ENCODE data around the gene TM4SF4. TPM values are rescaled to one million over a fixed set of nuclear protein-coding genes. Genes with fewer than 3 reads are reported as not detected.

TM4SF4 gene
- total RNA-seq, 2 experiments from 2014 or later, result not detected

DNA sequence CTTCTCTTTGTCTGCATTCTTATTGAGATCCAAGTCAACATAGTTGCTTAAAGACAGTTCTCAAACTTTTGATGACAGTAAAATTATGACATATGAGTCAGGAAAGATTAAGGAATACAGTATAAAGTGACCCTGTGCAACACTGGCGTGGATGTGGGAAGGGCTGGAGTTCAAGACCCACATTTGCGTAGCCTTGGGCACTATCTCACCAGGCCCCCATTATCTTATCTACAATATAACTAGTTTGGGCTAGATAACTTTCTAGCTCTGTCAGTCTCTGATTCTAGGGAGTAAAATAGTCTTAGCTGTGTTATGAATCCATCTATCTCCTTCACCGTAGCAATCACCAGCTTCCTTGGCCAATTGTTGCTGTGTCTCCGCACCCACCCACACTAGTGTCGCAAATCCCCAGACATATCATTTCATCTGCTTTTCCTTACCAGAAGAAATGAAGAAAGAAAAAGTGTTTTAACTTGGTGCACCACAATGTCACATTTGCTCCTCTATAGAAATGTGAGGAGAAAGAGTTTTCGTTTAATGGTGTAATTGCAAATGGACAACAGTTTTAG, 14.9 kb upstream of the TM4SF4 start:
- H3K27ac Mint-ChIP-seq, result no peak overlapping the region
- POLR2A ChIA-PET, result no interaction called here
- ATAC-seq (no peak), DNase-seq (no peak)
- H3K4me3 Mint-ChIP-seq, result no peak overlapping the region
- H3K36me3 Mint-ChIP-seq (ENCODE audit: low read depth), result no peaks in the 10 kb centered on the region
- peaks cover 2% of the 10 kb centered on the region for H3K27me3 Mint-ChIP-seq (ENCODE audit: low read depth)
- H3K4me1 Mint-ChIP-seq (ENCODE audit: low read depth), result no peaks in the 10 kb centered on the region
- H3K9me3 Mint-ChIP-seq (ENCODE audit: insufficient read depth), result no peaks in the 10 kb centered on the region
- CTCF ChIA-PET, result interaction anchor here (0.7 kb wide), 1 partner anchor 356 kb away, joined by 3 read pairs; no protein-coding TSS in a partner anchor

DNA sequence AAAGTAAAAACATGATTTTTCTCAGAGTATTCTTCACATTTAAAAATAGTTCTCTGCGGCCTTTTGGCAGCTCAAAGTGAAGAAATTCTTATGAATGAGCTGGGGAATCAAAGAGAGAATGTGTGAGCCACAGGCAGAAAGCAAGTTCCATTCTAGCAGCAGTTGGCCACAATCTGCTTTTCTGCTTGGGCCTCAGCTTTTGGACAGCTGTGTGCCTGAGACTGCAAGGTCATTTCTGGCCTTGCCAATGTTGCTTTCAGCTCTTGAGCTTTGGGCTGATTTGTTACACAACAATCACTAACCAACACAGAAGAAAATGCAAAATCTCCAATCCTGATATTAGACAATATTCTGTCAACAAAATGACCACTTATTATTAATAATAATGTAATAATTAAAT, 14.4 kb upstream of the TM4SF4 start:
- ChIA-PET POLR2A (no interaction called here), CTCF (interaction anchor here (0.7 kb wide), 1 partner anchor 355 kb away, joined by 3 read pairs; no protein-coding TSS in a partner anchor)
- H3K9me3 Mint-ChIP-seq (ENCODE audit: insufficient read depth), result no peaks in the 10 kb centered on the region
- H3K27ac Mint-ChIP-seq, result no peak overlapping the region
- H3K4me3 Mint-ChIP-seq, result no peak overlapping the region
- ATAC-seq (no peak), DNase-seq (no peak)
- H3K27me3 Mint-ChIP-seq (ENCODE audit: low read depth), result peaks cover 2% of the 10 kb centered on the region
- no peaks in the 10 kb centered on the region for H3K4me1 Mint-ChIP-seq (ENCODE audit: low read depth)
- no peaks in the 10 kb centered on the region for H3K36me3 Mint-ChIP-seq (ENCODE audit: low read depth)

DNA sequence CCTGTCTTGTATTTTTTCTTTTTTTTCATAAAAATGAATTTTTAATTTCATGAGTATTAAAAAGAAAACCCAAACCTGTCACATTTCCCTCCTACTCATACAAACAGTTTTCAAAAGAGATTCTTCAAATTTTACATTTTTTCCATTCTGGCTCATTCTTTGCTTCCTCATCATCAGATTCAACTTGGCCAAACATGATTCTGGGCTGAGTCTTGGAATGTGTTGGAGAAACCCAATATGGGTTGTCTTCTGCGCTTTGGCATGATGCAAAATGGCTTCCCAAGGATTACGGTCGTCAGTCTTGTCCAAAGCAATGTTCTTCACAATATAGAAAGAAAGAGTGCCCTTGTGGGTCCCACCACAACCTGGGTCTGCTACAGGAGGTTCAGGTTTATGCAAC, 12.4 kb upstream of the TM4SF4 start:
- ChIA-PET CTCF (no interaction called here), POLR2A (no interaction called here)
- Mint-ChIP-seq H3K27ac (no peak overlapping the region), H3K4me3 (no peak overlapping the region), H3K9me3 (ENCODE audit: insufficient read depth) (no peaks in the 10 kb centered on the region), H3K4me1 (ENCODE audit: low read depth) (no peaks in the 10 kb centered on the region), H3K36me3 (ENCODE audit: low read depth) (no peaks in the 10 kb centered on the region), H3K27me3 (ENCODE audit: low read depth) (no peaks in the 10 kb centered on the region)
- ATAC-seq (no peak), DNase-seq (no peak)

DNA sequence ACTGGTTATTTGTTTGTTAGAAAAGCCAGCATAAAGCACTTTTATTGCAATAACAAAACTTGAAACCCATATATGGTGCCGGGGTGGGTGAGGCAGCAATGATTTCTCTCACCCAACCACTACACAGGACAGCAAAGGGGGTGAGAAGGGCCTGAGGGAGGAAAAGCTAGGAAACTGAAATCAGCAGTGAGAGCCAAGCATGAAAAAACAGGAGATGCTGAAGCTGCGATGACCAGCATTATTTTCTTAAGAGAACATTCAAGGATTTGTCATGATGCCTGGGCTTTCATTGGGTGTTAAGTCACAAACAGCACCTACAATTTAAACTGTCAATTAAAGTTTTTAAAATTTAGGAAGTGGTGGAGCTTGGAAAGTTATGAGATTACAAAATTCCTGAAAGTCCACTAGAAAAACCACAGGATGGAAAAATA, 11.9 kb upstream of the TM4SF4 start:
- CTCF ChIA-PET, result no interaction called here
- H3K27ac Mint-ChIP-seq, result no peak overlapping the region
- POLR2A ChIA-PET, result no interaction called here
- no peaks in the 10 kb centered on the region for H3K9me3 Mint-ChIP-seq (ENCODE audit: insufficient read depth)
- H3K36me3 Mint-ChIP-seq (ENCODE audit: low read depth), result no peaks in the 10 kb centered on the region
- DNase-seq (no peak), ATAC-seq (no peak)
- H3K4me3 Mint-ChIP-seq, result no peak overlapping the region
- no peaks in the 10 kb centered on the region for H3K27me3 Mint-ChIP-seq (ENCODE audit: low read depth)
- no peaks in the 10 kb centered on the region for H3K4me1 Mint-ChIP-seq (ENCODE audit: low read depth)

DNA sequence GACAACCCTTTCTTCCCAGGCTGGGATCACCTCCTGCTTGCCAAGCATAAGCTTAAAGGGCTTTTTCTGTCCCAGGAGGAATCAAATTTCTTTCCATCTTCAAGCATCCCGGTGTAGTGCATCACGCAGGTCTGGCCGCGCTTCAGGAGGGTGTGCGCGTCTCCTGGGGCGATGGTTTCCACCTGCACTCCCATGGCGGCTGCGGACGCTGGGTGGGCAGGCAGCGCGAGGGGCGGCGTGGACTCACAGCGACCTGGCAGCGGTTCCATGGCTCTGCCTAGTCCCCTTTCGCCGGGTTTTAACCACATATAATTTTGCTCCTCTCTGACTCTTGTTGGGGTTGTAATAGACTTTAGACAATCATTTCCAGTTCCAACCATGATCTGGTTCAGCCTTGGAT, 10.6 kb upstream of the TM4SF4 start:
- ChIA-PET CTCF (no interaction called here), POLR2A (no interaction called here)
- H3K4me1 Mint-ChIP-seq (ENCODE audit: low read depth), result no peaks in the 10 kb centered on the region
- H3K27ac Mint-ChIP-seq, result no peak overlapping the region
- H3K9me3 Mint-ChIP-seq (ENCODE audit: insufficient read depth), result no peaks in the 10 kb centered on the region
- no peak for DNase-seq
- H3K36me3 Mint-ChIP-seq (ENCODE audit: low read depth), result no peaks in the 10 kb centered on the region
- H3K4me3 Mint-ChIP-seq, result no peak overlapping the region
- H3K27me3 Mint-ChIP-seq (ENCODE audit: low read depth), result peaks cover 2% of the 10 kb centered on the region
- no peak for ATAC-seq

DNA sequence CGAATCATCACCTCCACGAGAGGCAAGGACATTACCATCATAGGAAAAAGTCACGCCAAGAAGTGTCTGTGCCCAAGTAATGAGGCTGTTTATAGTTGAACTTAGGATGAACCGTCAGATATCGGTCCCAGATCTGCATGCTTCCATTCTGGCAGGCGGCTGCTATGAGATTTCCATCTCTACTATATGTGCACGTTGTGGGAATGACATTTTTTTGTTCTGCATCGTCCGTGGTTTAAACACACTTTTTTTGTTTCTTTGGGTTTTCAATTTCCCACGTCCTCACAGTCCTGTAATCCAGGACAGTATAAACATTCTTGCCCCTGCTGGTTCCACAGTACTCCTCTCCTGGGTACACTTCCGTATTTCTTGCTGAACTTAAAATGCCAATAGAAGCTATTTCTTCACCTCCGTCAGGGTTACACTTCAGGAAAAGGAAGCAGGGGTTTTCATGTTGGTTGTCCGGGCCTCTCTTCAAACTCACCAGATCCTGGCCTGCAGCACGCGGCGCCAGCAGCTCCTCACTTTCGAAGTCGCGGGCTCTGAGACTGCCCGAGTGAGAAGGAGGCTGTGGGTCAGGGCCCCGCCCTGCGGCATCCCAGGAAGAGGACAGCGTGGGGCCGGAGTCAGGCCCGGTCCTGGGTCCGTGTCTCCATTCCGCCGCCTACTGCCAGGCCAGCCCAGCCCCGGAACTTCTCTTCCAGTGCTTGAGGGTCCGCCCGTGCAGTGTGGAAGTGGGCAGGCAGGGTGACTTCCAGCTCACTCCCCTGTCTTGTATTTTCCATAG, 9.8 kb upstream of the TM4SF4 start:
- POLR2A ChIA-PET, result no interaction called here
- ATAC-seq, result no peak
- Mint-ChIP-seq H3K4me1 (ENCODE audit: low read depth) (no peaks in the 10 kb centered on the region), H3K27me3 (ENCODE audit: low read depth) (peaks cover 2% of the 10 kb centered on the region), H3K36me3 (ENCODE audit: low read depth) (no peaks in the 10 kb centered on the region), H3K4me3 (no peak overlapping the region), H3K27ac (no peak overlapping the region), H3K9me3 (ENCODE audit: insufficient read depth) (no peaks in the 10 kb centered on the region)
- no peak for DNase-seq
- CTCF ChIA-PET, result no interaction called here

DNA sequence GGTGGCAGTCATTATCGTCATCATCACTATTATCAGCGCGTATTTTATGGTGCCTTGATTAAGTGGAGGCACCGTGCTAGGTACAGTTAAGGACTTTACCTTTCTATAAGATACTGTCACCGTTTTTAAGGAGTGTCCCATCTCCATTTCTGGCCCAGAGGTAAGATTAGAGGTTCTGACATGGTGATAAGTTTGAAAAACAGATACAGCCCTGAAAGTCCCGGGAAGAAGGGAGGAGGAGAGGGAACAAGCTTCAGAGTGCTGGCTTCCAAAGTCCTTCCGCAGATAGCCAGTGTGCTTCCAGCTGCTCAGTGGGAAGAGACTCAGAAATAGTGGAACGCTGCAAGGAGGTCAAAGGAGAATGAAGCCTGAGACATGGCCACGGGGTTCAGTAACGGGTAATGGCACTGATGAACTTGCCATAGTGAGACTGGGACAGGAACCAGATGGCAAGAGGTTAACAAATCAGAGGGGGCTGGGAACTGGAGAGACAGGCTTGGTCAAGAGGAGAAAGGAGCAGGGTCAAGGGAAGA, 9.1 kb upstream of the TM4SF4 start:
- Mint-ChIP-seq H3K36me3 (ENCODE audit: low read depth) (no peaks in the 10 kb centered on the region), H3K4me1 (ENCODE audit: low read depth) (no peaks in the 10 kb centered on the region), H3K9me3 (ENCODE audit: insufficient read depth) (no peaks in the 10 kb centered on the region), H3K27ac (no peak overlapping the region), H3K27me3 (ENCODE audit: low read depth) (peaks cover 2% of the 10 kb centered on the region), H3K4me3 (no peak overlapping the region)
- ATAC-seq (no peak), DNase-seq (no peak)
- ChIA-PET CTCF (no interaction called here), POLR2A (no interaction called here)

DNA sequence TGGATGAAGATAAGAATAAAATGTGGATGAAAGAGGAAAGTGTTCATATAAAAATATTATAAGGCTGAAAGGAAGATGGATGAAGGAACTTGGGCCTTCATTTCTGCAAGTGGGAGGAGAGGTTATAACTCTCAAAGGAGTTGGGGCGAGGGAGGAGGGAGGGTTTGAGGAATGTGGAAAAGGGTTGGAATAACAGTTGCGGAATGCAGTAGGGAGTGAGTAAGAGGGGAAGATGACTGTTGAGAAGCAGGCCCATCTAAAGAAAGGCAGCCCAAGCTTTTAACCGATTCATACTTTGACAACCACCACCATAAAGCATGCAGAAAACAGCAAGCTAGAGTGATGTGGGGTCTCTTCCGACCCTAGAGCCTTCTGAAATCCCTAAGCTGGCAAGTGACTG, 8.3 kb upstream of the TM4SF4 start:
- H3K27ac Mint-ChIP-seq, result no peak overlapping the region
- no peaks in the 10 kb centered on the region for H3K36me3 Mint-ChIP-seq (ENCODE audit: low read depth)
- H3K27me3 Mint-ChIP-seq (ENCODE audit: low read depth), result peaks cover 2% of the 10 kb centered on the region
- no peak for ATAC-seq
- no peaks in the 10 kb centered on the region for H3K9me3 Mint-ChIP-seq (ENCODE audit: insufficient read depth)
- H3K4me1 Mint-ChIP-seq (ENCODE audit: low read depth), result no peaks in the 10 kb centered on the region
- no peak overlapping the region for H3K4me3 Mint-ChIP-seq
- POLR2A ChIA-PET, result no interaction called here
- DNase-seq, result no peak
- CTCF ChIA-PET, result no interaction called here

DNA sequence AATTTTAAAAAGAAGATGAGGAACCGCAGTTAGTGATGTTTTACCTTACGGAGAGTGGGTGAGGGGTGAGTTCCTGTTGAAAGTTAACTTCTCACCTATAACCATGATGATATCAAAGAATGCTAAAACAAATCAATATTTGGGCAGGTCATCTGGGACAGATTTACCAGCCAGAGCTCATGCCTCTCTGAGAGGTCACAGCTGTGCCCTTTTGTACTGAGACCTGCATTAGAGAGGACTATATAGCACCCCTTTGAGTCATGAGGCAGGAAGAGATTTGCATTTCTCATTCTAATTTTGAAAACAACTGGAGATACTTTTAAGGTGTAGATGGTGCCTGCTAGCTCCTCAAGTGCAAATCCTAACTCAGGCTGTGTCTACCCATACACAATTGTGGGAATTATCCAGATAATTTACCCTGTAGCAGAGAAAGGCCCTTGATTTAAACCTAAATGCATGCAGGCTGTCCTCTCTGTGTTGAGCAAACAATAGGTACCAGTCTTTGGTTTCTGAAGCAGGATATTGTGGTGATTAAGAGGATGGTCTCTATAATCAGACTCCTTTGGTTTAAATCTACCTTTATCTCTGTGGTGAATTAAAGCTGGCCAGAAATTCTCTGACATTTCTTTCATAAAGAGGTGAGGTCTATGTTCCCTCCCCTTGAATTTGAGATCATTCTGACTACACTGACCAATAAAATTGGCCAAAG, 5.8 kb upstream of the TM4SF4 start:
- CTCF ChIA-PET, result no interaction called here
- no peak overlapping the region for H3K27ac Mint-ChIP-seq
- no peaks in the 10 kb centered on the region for H3K9me3 Mint-ChIP-seq (ENCODE audit: insufficient read depth)
- peaks cover 11% of the 10 kb centered on the region for H3K27me3 Mint-ChIP-seq (ENCODE audit: low read depth)
- ATAC-seq (no peak), DNase-seq (no peak)
- no peaks in the 10 kb centered on the region for H3K36me3 Mint-ChIP-seq (ENCODE audit: low read depth)
- H3K4me1 Mint-ChIP-seq (ENCODE audit: low read depth), result peaks cover 8% of the 10 kb centered on the region
- POLR2A ChIA-PET, result no interaction called here
- H3K4me3 Mint-ChIP-seq, result no peak overlapping the region

DNA sequence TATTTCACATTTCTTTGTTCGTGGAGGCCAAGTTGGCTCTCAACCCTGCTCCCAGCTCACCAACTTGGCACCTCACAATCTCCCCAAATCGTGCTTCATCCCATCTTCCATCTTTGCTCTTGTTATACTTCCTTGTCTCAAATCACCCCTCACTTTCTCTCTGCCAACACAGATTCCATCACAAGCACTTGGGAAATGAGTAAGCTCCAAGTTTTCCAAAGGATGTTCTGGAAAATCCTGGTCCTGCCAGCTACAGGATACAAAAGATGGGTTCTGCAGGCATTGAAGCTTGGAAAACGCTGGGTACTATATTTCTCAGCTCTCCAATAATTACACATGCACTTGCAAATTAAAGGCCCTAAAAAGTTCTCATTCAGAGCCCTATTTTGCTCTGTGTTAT, 4.1 kb upstream of the TM4SF4 start:
- Mint-ChIP-seq H3K36me3 (ENCODE audit: low read depth) (no peaks in the 10 kb centered on the region), H3K4me3 (no peak overlapping the region), H3K9me3 (ENCODE audit: insufficient read depth) (no peaks in the 10 kb centered on the region), H3K4me1 (ENCODE audit: low read depth) (peaks cover 8% of the 10 kb centered on the region), H3K27ac (no peak overlapping the region), H3K27me3 (ENCODE audit: low read depth) (peaks cover 13% of the 10 kb centered on the region)
- CTCF ChIA-PET, result interaction anchor here (0.8 to 0.9 kb wide), 2 partner anchors 10 to 19 kb away, joined by 3 read pairs; no protein-coding TSS in a partner anchor
- no peak for DNase-seq
- no peak for ATAC-seq
- POLR2A ChIA-PET, result no interaction called here

DNA sequence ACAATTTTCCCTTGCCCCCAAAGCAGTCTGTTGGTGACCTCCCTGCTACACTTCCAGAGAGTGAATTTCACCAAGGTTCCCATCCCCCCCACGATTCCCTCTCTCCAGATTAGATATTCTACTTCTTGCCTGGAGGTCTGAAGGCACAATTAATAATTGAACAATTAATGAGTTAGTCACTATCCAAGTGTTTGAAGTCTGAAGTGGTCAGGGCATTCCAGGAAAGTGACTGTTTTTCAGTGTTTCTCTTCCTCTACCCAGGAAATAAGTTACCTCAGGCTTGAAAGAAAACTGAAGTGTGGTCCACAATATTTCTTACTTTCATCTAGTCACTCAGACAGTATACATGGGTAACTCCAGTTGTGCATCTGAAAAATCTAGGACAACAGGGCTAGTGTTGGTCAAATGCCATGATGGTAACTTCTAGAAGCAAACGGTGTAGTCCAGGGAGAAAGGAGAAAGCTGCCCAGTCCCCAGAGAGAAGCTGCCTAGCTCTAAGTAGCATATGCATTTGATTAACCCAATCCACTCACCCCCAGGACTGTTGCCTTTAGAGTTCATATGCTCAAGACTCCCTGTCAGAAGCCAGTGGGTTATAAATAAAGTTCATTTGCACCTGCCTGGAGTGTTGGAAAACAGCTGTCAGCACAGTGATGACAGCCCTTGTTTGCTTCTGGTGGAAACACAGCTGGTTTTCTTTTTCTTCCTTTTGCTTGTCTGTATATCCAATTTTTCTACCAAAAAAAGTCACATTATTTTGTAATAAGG, 2.3 kb upstream of the TM4SF4 start:
- peaks cover 13% of the 10 kb centered on the region for H3K27me3 Mint-ChIP-seq (ENCODE audit: low read depth)
- CTCF ChIA-PET, result no interaction called here
- peaks cover 8% of the 10 kb centered on the region for H3K4me1 Mint-ChIP-seq (ENCODE audit: low read depth)
- no peak overlapping the region for H3K27ac Mint-ChIP-seq
- H3K4me3 Mint-ChIP-seq, result no peak overlapping the region
- DNase-seq, result no peak
- POLR2A ChIA-PET, result no interaction called here
- H3K36me3 Mint-ChIP-seq (ENCODE audit: low read depth), result no peaks in the 10 kb centered on the region
- no peaks in the 10 kb centered on the region for H3K9me3 Mint-ChIP-seq (ENCODE audit: insufficient read depth)
- no peak for ATAC-seq

All from activated CD8-positive, alpha-beta T cell treated with anti-CD3 and anti-CD28 coated beads, Interleukin-2, amount 10 ng/mL, durations not matched to agents 7 days and 5 days (primary cell).